DMS153 treated with DMSO at 0.1 percent for 48 hours (cell line): ENCODE measurements around the gene HEXIM1.

ENCODE experiments used
- DNase-seq: peaks from one replicate; lab custom pipeline; 2025; ENCODE audit not compliant: unreplicated experiment; lab: John Stamatoyannopoulos, UW

Gene HEXIM1

GRCh38 chr17:45148183-45149036 lies at the start of gene HEXIM1:
Gene HEXIM1, plus strand, starts transcription at chr17:45148475. Its CDS starts 716 bp downstream, at chr17:45149191.
- peak; percentile 99 for DNase-seq

- DNase-seq: peak; percentile 29
These were observed 49.2 kb upstream of the HEXIM1 start for GRCh38 chr17:45098869-45099616.

- DNase-seq: no peak
These were observed 46.8 kb upstream of the HEXIM1 start for GRCh38 chr17:45101546-45101882.

- DNase-seq: no peak
These were observed 46.1 kb upstream of the HEXIM1 start for GRCh38 chr17:45101883-45102811.

GRCh38 chr17:45102856-45103255 lies 45.4 kb upstream of the HEXIM1 start:
- DNase-seq: no peak

- no peak for DNase-seq
These were observed 44.9 kb upstream of the HEXIM1 start for GRCh38 chr17:45103269-45103795.

- DNase-seq: no peak
These were observed 44.2 kb upstream of the HEXIM1 start for GRCh38 chr17:45104029-45104428.

GRCh38 chr17:45104497-45104896 lies 43.8 kb upstream of the HEXIM1 start:
- DNase-seq: no peak

GRCh38 chr17:45104907-45105624 lies 43.2 kb upstream of the HEXIM1 start:
- DNase-seq: no peak

- no peak for DNase-seq
These were observed 42.2 kb upstream of the HEXIM1 start for GRCh38 chr17:45106096-45106495.

GRCh38 chr17:45106582-45106981 lies 41.7 kb upstream of the HEXIM1 start:
- DNase-seq: no peak

- no peak for DNase-seq
These were observed 40.8 kb upstream of the HEXIM1 start for GRCh38 chr17:45107293-45108010.

GRCh38 chr17:45108051-45108450 lies 40.2 kb upstream of the HEXIM1 start:
- no peak for DNase-seq

- no peak for DNase-seq
These were observed 39.4 kb upstream of the HEXIM1 start for GRCh38 chr17:45108595-45109521.

- no peak for DNase-seq
These were observed 37.3 kb upstream of the HEXIM1 start for GRCh38 chr17:45110676-45111611.

GRCh38 chr17:45111850-45112249 lies 36.4 kb upstream of the HEXIM1 start:
- DNase-seq: no peak
